ENCODE measurements around the gene RBMS1.

Gene RBMS1

GRCh38 chr2:160486341-160486740 lies 7.3 kb downstream of the RBMS1 start:
- TF ChIP-seq, protein P1, sequence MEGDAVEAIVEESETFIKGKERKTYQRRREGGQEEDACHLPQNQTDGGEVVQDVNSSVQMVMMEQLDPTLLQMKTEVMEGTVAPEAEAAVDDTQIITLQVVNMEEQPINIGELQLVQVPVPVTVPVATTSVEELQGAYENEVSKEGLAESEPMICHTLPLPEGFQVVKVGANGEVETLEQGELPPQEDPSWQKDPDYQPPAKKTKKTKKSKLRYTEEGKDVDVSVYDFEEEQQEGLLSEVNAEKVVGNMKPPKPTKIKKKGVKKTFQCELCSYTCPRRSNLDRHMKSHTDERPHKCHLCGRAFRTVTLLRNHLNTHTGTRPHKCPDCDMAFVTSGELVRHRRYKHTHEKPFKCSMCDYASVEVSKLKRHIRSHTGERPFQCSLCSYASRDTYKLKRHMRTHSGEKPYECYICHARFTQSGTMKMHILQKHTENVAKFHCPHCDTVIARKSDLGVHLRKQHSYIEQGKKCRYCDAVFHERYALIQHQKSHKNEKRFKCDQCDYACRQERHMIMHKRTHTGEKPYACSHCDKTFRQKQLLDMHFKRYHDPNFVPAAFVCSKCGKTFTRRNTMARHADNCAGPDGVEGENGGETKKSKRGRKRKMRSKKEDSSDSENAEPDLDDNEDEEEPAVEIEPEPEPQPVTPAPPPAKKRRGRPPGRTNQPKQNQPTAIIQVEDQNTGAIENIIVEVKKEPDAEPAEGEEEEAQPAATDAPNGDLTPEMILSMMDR (IDR thresholded peaks at IDR 0.05), result no peak
- Histone ChIP-seq H3K36me3 (no peaks in the 10 kb centered on the region), H3K4me3 (no peak overlapping the region), H3K9me3 (no peaks in the 10 kb centered on the region), H3K4me1 (peaks cover 0 to 71% (median 6%) of the 10 kb centered on the region in 4 donors), H3K27me3 (no peaks in the 10 kb centered on the region), H3K27ac (peak overlapping the region; percentile 19 to 42)
- no peak for DNase-seq
- intact Hi-C loops (cut with DNase I; ENCODE audit: low total_unique reads), result no loop called here

DNA sequence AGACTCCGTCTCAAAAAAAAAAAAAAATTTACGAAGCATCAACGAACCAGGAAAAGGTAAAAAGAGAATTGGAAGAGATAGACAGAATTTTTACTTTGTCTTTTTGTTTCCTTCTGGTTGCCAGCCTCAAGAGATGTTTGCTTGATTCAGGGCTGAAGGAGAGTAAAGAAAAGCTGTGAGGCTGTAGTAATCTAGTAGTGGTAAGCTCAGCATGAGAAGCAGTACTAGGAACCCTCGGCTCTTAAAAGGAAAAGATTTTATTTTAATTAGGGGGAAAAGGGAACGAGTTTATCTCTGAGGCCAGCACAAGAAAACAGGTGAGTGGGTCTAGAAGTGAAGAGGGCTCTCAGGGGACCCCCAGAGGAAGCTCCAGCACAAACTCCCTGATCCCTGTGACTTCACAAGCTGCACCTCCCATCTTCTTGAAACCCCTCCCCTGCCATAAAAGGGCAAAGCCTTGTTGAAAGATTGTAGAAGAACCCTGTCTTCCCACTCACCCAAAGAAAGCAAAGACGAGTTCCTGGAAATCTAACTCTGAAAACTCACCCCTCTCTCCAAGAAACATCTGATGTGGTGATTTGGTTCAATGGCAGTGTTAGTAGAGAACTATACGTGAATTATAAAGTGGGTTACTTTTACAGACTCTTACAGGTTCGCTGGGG lies 8.6 kb downstream of the RBMS1 start:
- H3K36me3 ChIP-seq, result no peaks in the 10 kb centered on the region
- intact Hi-C loops (cut with DNase I; ENCODE audit: low total_unique reads), result no loop called here
- peaks cover 0 to 58% (median 5%) of the 10 kb centered on the region in 4 donors for H3K4me1 ChIP-seq
- H3K9me3 ChIP-seq, result no peaks in the 10 kb centered on the region
- no peaks in the 10 kb centered on the region for H3K27me3 ChIP-seq
- peak overlapping the region in 1 of 2 donors; percentile 42 for H3K27ac ChIP-seq
- no peak overlapping the region for H3K4me3 ChIP-seq
- no peak for DNase-seq
- TF ChIP-seq, protein P1 (IDR thresholded peaks at IDR 0.05), result no peak

GRCh38 chr2:160482673-160483072 lies 10.9 kb downstream of the RBMS1 start:
- no peak overlapping the region for H3K4me3 ChIP-seq
- no peaks in the 10 kb centered on the region for H3K27me3 ChIP-seq
- H3K27ac ChIP-seq, result no peak overlapping the region
- H3K36me3 ChIP-seq, result no peaks in the 10 kb centered on the region
- DNase-seq, result no peak
- H3K4me1 ChIP-seq, result peaks cover 0 to 55% (median 5%) of the 10 kb centered on the region in 4 donors
- intact Hi-C loops (cut with DNase I; ENCODE audit: low total_unique reads), result no loop called here
- H3K9me3 ChIP-seq, result no peaks in the 10 kb centered on the region
- TF ChIP-seq, protein P1 (IDR thresholded peaks at IDR 0.05), result no peak

GRCh38 chr2:160479269-160479668 lies 14.3 kb downstream of the RBMS1 start:
- H3K4me3 ChIP-seq, result no peak overlapping the region
- intact Hi-C loops (cut with DNase I; ENCODE audit: low total_unique reads), result no loop called here
- H3K27me3 ChIP-seq, result no peaks in the 10 kb centered on the region
- H3K36me3 ChIP-seq, result no peaks in the 10 kb centered on the region
- TF ChIP-seq, protein P1 (IDR thresholded peaks at IDR 0.05), result no peak
- H3K27ac ChIP-seq, result peak overlapping the region in 1 of 2 donors; percentile 3
- H3K4me1 ChIP-seq, result peaks cover 0 to 40% (median 7%) of the 10 kb centered on the region in 4 donors
- DNase-seq, result no peak
- no peaks in the 10 kb centered on the region for H3K9me3 ChIP-seq

DNA sequence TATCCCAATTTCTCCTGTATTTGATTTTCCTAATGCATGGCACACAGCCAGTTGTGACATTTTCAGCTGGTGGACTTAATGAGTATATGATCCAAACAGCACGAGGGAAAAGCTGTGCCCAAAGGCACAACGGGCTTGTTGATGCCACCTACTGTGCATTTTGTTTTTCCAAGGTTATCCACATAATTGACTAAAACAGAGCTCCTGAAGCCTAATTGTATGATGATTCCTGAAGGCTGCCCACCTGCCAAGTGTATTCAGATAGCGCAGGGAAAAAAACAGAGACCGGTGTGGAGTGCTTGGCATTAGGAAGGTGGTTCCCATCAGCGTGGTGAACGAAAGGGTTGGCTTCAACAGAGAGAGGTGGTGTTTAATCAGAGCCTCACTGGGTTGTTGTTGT lies 14.9 kb downstream of the RBMS1 start:
- H3K9me3 ChIP-seq, result no peaks in the 10 kb centered on the region
- DNase-seq, result no peak
- no peak overlapping the region for H3K4me3 ChIP-seq
- H3K27me3 ChIP-seq, result no peaks in the 10 kb centered on the region
- H3K4me1 ChIP-seq, result peaks cover 0 to 41% (median 7%) of the 10 kb centered on the region in 4 donors
- H3K27ac ChIP-seq, result no peak overlapping the region
- intact Hi-C loops (cut with DNase I; ENCODE audit: low total_unique reads), result no loop called here
- TF ChIP-seq, protein P1 (IDR thresholded peaks at IDR 0.05), result no peak
- no peaks in the 10 kb centered on the region for H3K36me3 ChIP-seq

Measured in tibial artery (tissue), 4 donors.